Vagina (tissue), 2 donors: ENCODE measurements around the gene DNASE1L3.

Experiments
- CTCF ChIP-seq, 3 experiments: fragments of 450-650 bp in 2 of 3; fragments of 200-600 bp in 1 of 3; sonication (generic) in 1 of 3; IDR thresholded peaks; one replicate each; pipeline ENCODE4 v1.5.1; 2017 to 2019; ENCODE audit warnings: antibody characterized with exemption in 3 of 3, mild to moderate bottlenecking in 2 of 3, moderate library complexity in 2 of 3
- POLR2A ChIP-seq, 2 donors: fragments of 450-650 bp; IDR thresholded peaks; one replicate each; pipeline ENCODE4 v1.6.1; 2017; ENCODE audit warnings: antibody characterized with exemption in 2 of 2, mild to moderate bottlenecking in 2 of 2, moderate library complexity in 2 of 2

- no peak for TF ChIP-seq CTCF (IDR thresholded peaks at IDR 0.05)
- no peak for TF ChIP-seq POLR2A (IDR thresholded peaks at IDR 0.05)
Observed at GRCh38 chr3:58152225-58153015, 58.4 kb downstream of the DNASE1L3 start.
